HEK293 (cell line): Measurements from ENCODE around the gene SGF29.
A peak's percentile ranks its signal among the peaks of the same experiment; 100 is the strongest.

Experiments
- CTCF ChIA-PET: fragments of 350-600 bp; formaldehyde crosslinking; extraction: SDS; loops from one replicate; lab custom pipeline; 2021; ENCODE audit warnings: antibody characterized with exemption; lab: Yijun Ruan, JAX
- POLR2A ChIA-PET: fragments of 300-600 bp; formaldehyde crosslinking; extraction: SDS; loops from one replicate; lab custom pipeline; 2020; ENCODE audit warnings: antibody characterized with exemption, inconsistent platforms; lab: Yijun Ruan, JAX
- H3K27ac ChIP-seq: fragments of 200-500 bp; sonication (Bioruptor generic); 2 replicates; pipeline ENCODE4 v1.5.1; 2014; ENCODE audit warnings: low read depth, low read length, control low read depth, inconsistent platforms; ENCODE audit errors: extremely low read depth
- H3K36me3 ChIP-seq, 2 experiments: fragments of 200-500 bp in 1 of 2; sonication (Bioruptor generic) in 1 of 2; 1 replicate in 1 of 2; 2 replicates in 1 of 2; pipeline ENCODE4 v1.5.1; 2014 to 2017; ENCODE audit warnings: inconsistent platforms in 2 of 2, low read length in 2 of 2; ENCODE audit not compliant: control insufficient read depth in 2 of 2, insufficient read depth in 1 of 2
- H3K4me1 ChIP-seq: fragments of 200-500 bp; sonication (Bioruptor generic); 2 replicates; pipeline ENCODE4 v1.5.1; 2014; ENCODE audit warnings: mild to moderate bottlenecking, low read length, inconsistent platforms; ENCODE audit not compliant: control insufficient read depth, insufficient read depth
- H3K4me3 ChIP-seq: 2 replicates; pipeline ENCODE4 v1.5.1; 2011; ENCODE audit warnings: low read depth, mild to moderate bottlenecking, control low read depth, low read length, moderate library complexity
- H3K9me3 ChIP-seq: fragments of 200-500 bp; sonication (Bioruptor generic); 2 replicates; pipeline ENCODE4 v1.5.1; 2014; ENCODE audit warnings: low read depth, low read length, inconsistent platforms; ENCODE audit not compliant: control insufficient read depth, insufficient read depth
- KLF1 ChIP-seq: fragments of 450-650 bp; formaldehyde crosslinking; IDR thresholded peaks from 2 replicates; pipeline ENCODE4 v1.5.1; 2016; ENCODE audit warnings: missing biosample characterization, missing genetic modification characterization
- PRDM1 ChIP-seq: fragments of 450-650 bp; formaldehyde crosslinking; IDR thresholded peaks from 2 replicates; pipeline ENCODE4; 2016; ENCODE audit warnings: missing biosample characterization, missing genetic modification characterization
- PRDM10 ChIP-seq: fragments of 450-650 bp; formaldehyde crosslinking; IDR thresholded peaks from 2 replicates; pipeline ENCODE4 v1.5.1; 2016; ENCODE audit warnings: missing biosample characterization, missing genetic modification characterization
- SETDB1 ChIP-seq: IDR thresholded peaks from one replicate; pipeline ENCODE4 v1.6.1; 2017; ENCODE audit warnings: mild to moderate bottlenecking, low read length, moderate library complexity, mixed read lengths; ENCODE audit not compliant: insufficient read length
- TCF7L2 ChIP-seq: IDR thresholded peaks from 2 replicates; pipeline ENCODE4 v1.6.1; 2011; ENCODE audit warnings: low read depth, mild to moderate bottlenecking, inconsistent platforms, low read length, moderate library complexity, borderline replicate concordance
- YY1 ChIP-seq: fragments of 450-650 bp; formaldehyde crosslinking; IDR thresholded peaks from 2 replicates; pipeline ENCODE4 v1.5.1; 2018; ENCODE audit warnings: missing biosample characterization, missing genetic modification characterization
- ZNF140 ChIP-seq: fragments of 450-650 bp; formaldehyde crosslinking; IDR thresholded peaks from 2 replicates; pipeline ENCODE4 v1.5.1; 2016; ENCODE audit warnings: missing biosample characterization, missing genetic modification characterization
- ZNF221 ChIP-seq: fragments of 450-650 bp; formaldehyde crosslinking; IDR thresholded peaks from 2 replicates; pipeline ENCODE4 v1.5.1; 2017; ENCODE audit warnings: missing biosample characterization, missing genetic modification characterization, borderline replicate concordance
- ZNF24 ChIP-seq: fragments of 450-650 bp; formaldehyde crosslinking; IDR thresholded peaks from 2 replicates; pipeline ENCODE4 v1.5.1; 2016; ENCODE audit warnings: missing biosample characterization, missing genetic modification characterization
- ZNF26 ChIP-seq: fragments of 450-650 bp; formaldehyde crosslinking; IDR thresholded peaks from 2 replicates; pipeline ENCODE4 v1.5.1; 2016; ENCODE audit warnings: missing biosample characterization, missing genetic modification characterization
- ZNF596 ChIP-seq: fragments of 450-650 bp; IDR thresholded peaks from 2 replicates; pipeline ENCODE4 v1.5.0; 2018; ENCODE audit warnings: missing biosample characterization, mild to moderate bottlenecking, missing genetic modification characterization, moderate library complexity
- ZNF624 ChIP-seq: fragments of 450-650 bp; formaldehyde crosslinking; IDR thresholded peaks from 2 replicates; pipeline ENCODE4 v1.5.1; 2017; ENCODE audit warnings: missing biosample characterization, missing genetic modification characterization
- ZNF629 ChIP-seq: fragments of 450-650 bp; formaldehyde crosslinking; IDR thresholded peaks from 2 replicates; pipeline ENCODE4 v1.5.1; 2017; ENCODE audit warnings: missing biosample characterization, missing genetic modification characterization
- ZNF645 ChIP-seq: fragments of 450-650 bp; formaldehyde crosslinking; IDR thresholded peaks from 2 replicates; pipeline ENCODE4; 2016; ENCODE audit warnings: missing biosample characterization, missing genetic modification characterization
- ZNF654 ChIP-seq: fragments of 450-650 bp; formaldehyde crosslinking; IDR thresholded peaks from 2 replicates; pipeline ENCODE4 v1.5.1; 2016; ENCODE audit warnings: low read depth, missing biosample characterization, missing genetic modification characterization
- ZNF704 ChIP-seq: fragments of 450-650 bp; formaldehyde crosslinking; IDR thresholded peaks from 2 replicates; pipeline ENCODE4 v1.5.1; 2016; ENCODE audit warnings: missing biosample characterization, missing genetic modification characterization
- TF ChIP-seq, protein P1 (sequence below): fragments of 450-650 bp; formaldehyde crosslinking; IDR thresholded peaks from 2 replicates; pipeline ENCODE4 v1.5.1; 2016; ENCODE audit warnings: missing biosample characterization, missing genetic modification characterization
- TF ChIP-seq, protein P2 (sequence below): fragments of 450-650 bp; formaldehyde crosslinking; IDR thresholded peaks from 2 replicates; pipeline ENCODE4 v1.5.1; 2016; ENCODE audit warnings: missing biosample characterization, missing genetic modification characterization

Gene SGF29

DNA sequence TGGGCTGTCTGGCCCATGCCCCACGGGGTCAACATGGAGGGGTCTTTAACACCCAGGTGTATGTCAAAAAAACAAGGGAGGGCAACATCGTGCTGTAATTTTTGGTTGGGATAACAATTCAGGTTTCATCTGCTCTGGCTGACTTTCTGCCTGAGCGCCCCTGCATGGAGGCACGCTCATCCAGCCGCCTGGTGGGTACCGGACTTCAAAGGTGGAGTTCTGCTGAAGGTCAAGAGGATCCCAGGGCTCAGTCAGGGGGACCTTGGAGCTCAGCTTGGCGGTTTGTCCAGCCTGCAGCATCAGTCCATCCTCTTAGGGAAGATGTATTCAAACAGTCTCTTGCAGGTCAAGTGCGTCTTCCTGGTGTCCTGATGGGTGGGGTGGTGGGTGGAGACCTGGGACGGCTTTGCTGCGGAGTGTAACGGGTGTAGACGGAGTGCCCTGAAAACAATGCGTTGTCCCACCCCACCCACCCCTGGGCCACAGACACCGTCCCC lies 5.4 kb upstream of the SGF29 start:
- no peaks in the 10 kb centered on the region for H3K9me3 ChIP-seq
- ChIA-PET CTCF (interaction anchor here (0.7 kb wide), 1 partner anchor 270 kb away, joined by 3 read pairs; no protein-coding TSS in a partner anchor), POLR2A (no interaction called here)
- no peaks in the 10 kb centered on the region for H3K4me1 ChIP-seq
- no peak overlapping the region for H3K27ac ChIP-seq
- no peak overlapping the region for H3K4me3 ChIP-seq
- TF ChIP-seq ZNF26 (tag by site-specific recombination) (no peak), KLF1 (tag by site-specific recombination) (0 out of 2 replicates have a peak, but pooled peaks have one; percentile 18), ZNF624 (tag by site-specific recombination) (no peak), ZNF645 (no peak), ZNF596 (tag by site-specific recombination) (no peak), TCF7L2 (no peak), ZNF221 (tag by site-specific recombination) (no peak), ZNF629 (tag by site-specific recombination) (no peak)
- no peaks in the 10 kb centered on the region for H3K36me3 ChIP-seq

- CTCF ChIA-PET: interaction anchor here (1.0 kb wide), 1 partner anchor 44 kb away, joined by 3 read pairs; no protein-coding TSS in a partner anchor
- Histone ChIP-seq H3K36me3 (no peaks in the 10 kb centered on the region), H3K4me1 (peaks cover 1% of the 10 kb centered on the region; the same call in 1 of the 2 replicates), H3K27ac (no peak overlapping the region), H3K4me3 (no peak overlapping the region)
- POLR2A ChIA-PET: no interaction called here
- no peak for TF ChIP-seq ZNF24 (tag by site-specific recombination)
- no peak for TF ChIP-seq PRDM1 (tag by site-specific recombination)
- TF ChIP-seq SETDB1: no peak
- TF ChIP-seq YY1 (tag by site-specific recombination): no peak
- no peak for TF ChIP-seq ZNF704 (tag by site-specific recombination)
- TF ChIP-seq ZNF140: no peak
- peak; percentile 82 for TF ChIP-seq ZNF654
- TF ChIP-seq, protein P1, sequence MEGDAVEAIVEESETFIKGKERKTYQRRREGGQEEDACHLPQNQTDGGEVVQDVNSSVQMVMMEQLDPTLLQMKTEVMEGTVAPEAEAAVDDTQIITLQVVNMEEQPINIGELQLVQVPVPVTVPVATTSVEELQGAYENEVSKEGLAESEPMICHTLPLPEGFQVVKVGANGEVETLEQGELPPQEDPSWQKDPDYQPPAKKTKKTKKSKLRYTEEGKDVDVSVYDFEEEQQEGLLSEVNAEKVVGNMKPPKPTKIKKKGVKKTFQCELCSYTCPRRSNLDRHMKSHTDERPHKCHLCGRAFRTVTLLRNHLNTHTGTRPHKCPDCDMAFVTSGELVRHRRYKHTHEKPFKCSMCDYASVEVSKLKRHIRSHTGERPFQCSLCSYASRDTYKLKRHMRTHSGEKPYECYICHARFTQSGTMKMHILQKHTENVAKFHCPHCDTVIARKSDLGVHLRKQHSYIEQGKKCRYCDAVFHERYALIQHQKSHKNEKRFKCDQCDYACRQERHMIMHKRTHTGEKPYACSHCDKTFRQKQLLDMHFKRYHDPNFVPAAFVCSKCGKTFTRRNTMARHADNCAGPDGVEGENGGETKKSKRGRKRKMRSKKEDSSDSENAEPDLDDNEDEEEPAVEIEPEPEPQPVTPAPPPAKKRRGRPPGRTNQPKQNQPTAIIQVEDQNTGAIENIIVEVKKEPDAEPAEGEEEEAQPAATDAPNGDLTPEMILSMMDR (tag by site-specific recombination): peak; percentile 39; the same call in 1 of the 2 replicates
- TF ChIP-seq PRDM10 (tag by site-specific recombination): no peak
- TF ChIP-seq, protein P2, sequence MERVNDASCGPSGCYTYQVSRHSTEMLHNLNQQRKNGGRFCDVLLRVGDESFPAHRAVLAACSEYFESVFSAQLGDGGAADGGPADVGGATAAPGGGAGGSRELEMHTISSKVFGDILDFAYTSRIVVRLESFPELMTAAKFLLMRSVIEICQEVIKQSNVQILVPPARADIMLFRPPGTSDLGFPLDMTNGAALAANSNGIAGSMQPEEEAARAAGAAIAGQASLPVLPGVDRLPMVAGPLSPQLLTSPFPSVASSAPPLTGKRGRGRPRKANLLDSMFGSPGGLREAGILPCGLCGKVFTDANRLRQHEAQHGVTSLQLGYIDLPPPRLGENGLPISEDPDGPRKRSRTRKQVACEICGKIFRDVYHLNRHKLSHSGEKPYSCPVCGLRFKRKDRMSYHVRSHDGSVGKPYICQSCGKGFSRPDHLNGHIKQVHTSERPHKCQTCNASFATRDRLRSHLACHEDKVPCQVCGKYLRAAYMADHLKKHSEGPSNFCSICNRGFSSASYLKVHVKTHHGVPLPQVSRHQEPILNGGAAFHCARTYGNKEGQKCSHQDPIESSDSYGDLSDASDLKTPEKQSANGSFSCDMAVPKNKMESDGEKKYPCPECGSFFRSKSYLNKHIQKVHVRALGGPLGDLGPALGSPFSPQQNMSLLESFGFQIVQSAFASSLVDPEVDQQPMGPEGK (tag by site-specific recombination): no peak
- TF ChIP-seq, all 188 proteins: peak for 2
- no peaks in the 10 kb centered on the region for H3K9me3 ChIP-seq
Observed at GRCh38 chr16:28549301-28549899, 4.3 kb upstream of the SGF29 start.
